Upper lobe of left lung (tissue), 6 donors: ENCODE data around the gene KCTD19. TPM values are rescaled to one million over a fixed set of nuclear protein-coding genes. Genes with fewer than 3 reads are reported as not detected.
A peak's percentile ranks its signal among the peaks of the same experiment; 100 is the strongest.

Experiments
- ATAC-seq, 2 donors: fragments of 200-7000 bp; cut with Tn5 transposase; one replicate each; pipeline ENCODE4 v1.9.1; 2022; ENCODE audit warnings: mild to moderate bottlenecking in 2 of 2, moderate library complexity in 2 of 2; ENCODE audit not compliant: low FRiP score in 2 of 2
- DNase-seq, 2 donors: peaks; one replicate each; pipeline ENCODE4 v3.0.0-alpha.2; 2019 to 2020
- H3K27ac ChIP-seq, 4 donors: fragments of 200-600 bp; sonication (generic); one replicate each; pipeline ENCODE4 v1.5.1; 2016 to 2019
- H3K27me3 ChIP-seq, 4 donors: fragments of 200-600 bp; sonication (generic); one replicate each; pipeline ENCODE4 v1.5.1; 2017 to 2019
- H3K36me3 ChIP-seq, 4 donors: fragments of 200-600 bp; sonication (generic); one replicate each; pipeline ENCODE4 v1.5.1; 2016 to 2019
- H3K4me1 ChIP-seq, 4 donors: fragments of 200-600 bp; sonication (generic); one replicate each; pipeline ENCODE4 v1.5.1; 2018 to 2019
- H3K4me3 ChIP-seq, 4 donors: fragments of 200-600 bp; sonication (generic); one replicate each; pipeline ENCODE4 v1.5.1; 2017 to 2019; ENCODE audit warnings: mild to moderate bottlenecking in 2 of 4, moderate library complexity in 1 of 4
- H3K9me3 ChIP-seq, 4 donors: fragments of 200-600 bp; sonication (generic); one replicate each; pipeline ENCODE4 v1.5.1; 2018 to 2019
- EP300 ChIP-seq, 4 donors: sonication (generic); formaldehyde crosslinking; IDR thresholded peaks; one replicate each; pipeline ENCODE4 v1.5.1; 2017; ENCODE audit warnings: antibody characterized with exemption in 4 of 4, control low read depth in 2 of 4
- POLR2A ChIP-seq, 4 donors: fragments of 450-650 bp; IDR thresholded peaks; one replicate each; pipeline ENCODE4 v1.5.1; 2016 to 2017; ENCODE audit warnings: antibody characterized with exemption in 4 of 4, mild to moderate bottlenecking in 2 of 4
- POLR2AphosphoS5 ChIP-seq, 2 donors: sonication (generic); formaldehyde crosslinking; IDR thresholded peaks; one replicate each; pipeline ENCODE4 v1.5.1; 2017; ENCODE audit warnings: antibody characterized with exemption in 2 of 2
- WGBS, 2 donors: methylation state at CpG; one replicate each; pipeline ENCODE4 v1.1.5; 2017 to 2018; 5-methylcytosine and 5-hydroxymethylcytosine counted together
- total RNA-seq, 6 donors: library from RNA; depleted of rRNA in 4 of 6; stranded (reverse); fragments of >200 nt in 4 of 6; gene quantifications; one replicate each; pipeline versions ENCODE4 v1.1.0 to v1.2.1, GENCODE V29; 2016 to 2021
- TF ChIP-seq, protein P1 (sequence below), 6 experiments: fragments of 450-650 bp in 4 of 6; fragments of 200-600 bp in 2 of 6; sonication (generic) in 2 of 6; IDR thresholded peaks; one replicate each; pipeline ENCODE4 v1.5.1; 2016 to 2019; ENCODE audit warnings: antibody characterized with exemption in 6 of 6
- donor health status: DM: no; HTN: no; CAD: no; lungs with moderate emphysema.
- donor health status: DM: no; HTN: yes; CAD: no; lungs with severe emphysema.

Gene KCTD19
- total RNA-seq, 6 donors from 2014 or later = under 0.01 to 0.31 (median 0.17) TPM; not detected in 3

DNA sequence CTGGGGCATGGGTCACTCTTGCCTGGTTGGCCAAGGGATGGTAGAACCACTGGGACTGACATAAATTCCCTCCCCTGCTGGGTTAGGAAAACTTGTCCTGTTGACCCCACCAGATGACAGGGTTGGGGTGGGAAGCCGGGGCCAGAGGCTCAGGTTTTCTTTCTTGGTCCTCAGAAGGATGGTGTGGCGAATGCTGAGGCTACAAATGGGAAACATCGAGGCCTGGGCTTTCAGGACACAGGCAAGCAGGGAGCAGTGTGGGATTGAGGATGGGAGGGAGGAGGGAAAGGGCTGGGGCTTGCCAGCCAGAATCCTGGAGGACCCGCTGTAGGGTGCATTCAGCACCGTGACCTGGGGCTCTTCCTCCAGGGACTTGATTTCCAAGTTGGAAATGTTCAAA lies 61.7 kb downstream of the KCTD19 start:
- Histone ChIP-seq H3K27ac (no peak overlapping the region), H3K36me3 (no peaks in the 10 kb centered on the region), H3K4me1 (peaks cover 0 to 5% (median 0%) of the 10 kb centered on the region in 4 donors), H3K9me3 (no peaks in the 10 kb centered on the region), H3K27me3 (no peaks in the 10 kb centered on the region), H3K4me3 (no peak overlapping the region)
- TF ChIP-seq, protein P1, sequence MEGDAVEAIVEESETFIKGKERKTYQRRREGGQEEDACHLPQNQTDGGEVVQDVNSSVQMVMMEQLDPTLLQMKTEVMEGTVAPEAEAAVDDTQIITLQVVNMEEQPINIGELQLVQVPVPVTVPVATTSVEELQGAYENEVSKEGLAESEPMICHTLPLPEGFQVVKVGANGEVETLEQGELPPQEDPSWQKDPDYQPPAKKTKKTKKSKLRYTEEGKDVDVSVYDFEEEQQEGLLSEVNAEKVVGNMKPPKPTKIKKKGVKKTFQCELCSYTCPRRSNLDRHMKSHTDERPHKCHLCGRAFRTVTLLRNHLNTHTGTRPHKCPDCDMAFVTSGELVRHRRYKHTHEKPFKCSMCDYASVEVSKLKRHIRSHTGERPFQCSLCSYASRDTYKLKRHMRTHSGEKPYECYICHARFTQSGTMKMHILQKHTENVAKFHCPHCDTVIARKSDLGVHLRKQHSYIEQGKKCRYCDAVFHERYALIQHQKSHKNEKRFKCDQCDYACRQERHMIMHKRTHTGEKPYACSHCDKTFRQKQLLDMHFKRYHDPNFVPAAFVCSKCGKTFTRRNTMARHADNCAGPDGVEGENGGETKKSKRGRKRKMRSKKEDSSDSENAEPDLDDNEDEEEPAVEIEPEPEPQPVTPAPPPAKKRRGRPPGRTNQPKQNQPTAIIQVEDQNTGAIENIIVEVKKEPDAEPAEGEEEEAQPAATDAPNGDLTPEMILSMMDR (IDR thresholded peaks at IDR 0.05) = no peak
- TF ChIP-seq EP300 (IDR thresholded peaks at IDR 0.05) = no peak
- no peak for TF ChIP-seq POLR2A (IDR thresholded peaks at IDR 0.05)
- TF ChIP-seq POLR2AphosphoS5 (IDR thresholded peaks at IDR 0.05) = no peak
- DNase-seq = no peak
- WGBS, 2 donors = 85 to 90% methylated on average over 5 of the region's 5 CpGs
- no peak for ATAC-seq

- no peaks in the 10 kb centered on the region for H3K36me3 ChIP-seq
- H3K27me3 ChIP-seq = no peaks in the 10 kb centered on the region
- no peak for ATAC-seq
- no peak for DNase-seq
- H3K9me3 ChIP-seq = no peaks in the 10 kb centered on the region
- 85 to 100% methylated on average over 1 to 9 of the region's 9 CpGs for WGBS, 2 donors
- H3K27ac ChIP-seq = no peak overlapping the region
- TF ChIP-seq EP300 (IDR thresholded peaks at IDR 0.05) = no peak
- TF ChIP-seq POLR2A (IDR thresholded peaks at IDR 0.05) = no peak
- TF ChIP-seq, protein P1 (IDR thresholded peaks at IDR 0.05) = no peak
- TF ChIP-seq POLR2AphosphoS5 (IDR thresholded peaks at IDR 0.05) = no peak
- H3K4me1 ChIP-seq = peaks cover 0 to 5% (median 0%) of the 10 kb centered on the region in 4 donors
- H3K4me3 ChIP-seq = no peak overlapping the region
Measured at GRCh38 chr16:67264277-67264676, 62.3 kb downstream of the KCTD19 start.

- Histone ChIP-seq H3K36me3 (no peaks in the 10 kb centered on the region), H3K9me3 (no peaks in the 10 kb centered on the region), H3K27me3 (no peaks in the 10 kb centered on the region), H3K27ac (no peak overlapping the region), H3K4me3 (no peak overlapping the region), H3K4me1 (no peaks in the 10 kb centered on the region)
- TF ChIP-seq POLR2AphosphoS5 (IDR thresholded peaks at IDR 0.05) (no peak), POLR2A (IDR thresholded peaks at IDR 0.05) (no peak), EP300 (IDR thresholded peaks at IDR 0.05) (no peak)
- TF ChIP-seq, protein P1 (IDR thresholded peaks at IDR 0.05) = no peak
- 91 to 96% methylated on average over 3 of the region's 3 CpGs for WGBS, 2 donors
- ATAC-seq (no peak), DNase-seq (no peak)
Measured at GRCh38 chr16:67263201-67263600, 63.3 kb downstream of the KCTD19 start.

DNA sequence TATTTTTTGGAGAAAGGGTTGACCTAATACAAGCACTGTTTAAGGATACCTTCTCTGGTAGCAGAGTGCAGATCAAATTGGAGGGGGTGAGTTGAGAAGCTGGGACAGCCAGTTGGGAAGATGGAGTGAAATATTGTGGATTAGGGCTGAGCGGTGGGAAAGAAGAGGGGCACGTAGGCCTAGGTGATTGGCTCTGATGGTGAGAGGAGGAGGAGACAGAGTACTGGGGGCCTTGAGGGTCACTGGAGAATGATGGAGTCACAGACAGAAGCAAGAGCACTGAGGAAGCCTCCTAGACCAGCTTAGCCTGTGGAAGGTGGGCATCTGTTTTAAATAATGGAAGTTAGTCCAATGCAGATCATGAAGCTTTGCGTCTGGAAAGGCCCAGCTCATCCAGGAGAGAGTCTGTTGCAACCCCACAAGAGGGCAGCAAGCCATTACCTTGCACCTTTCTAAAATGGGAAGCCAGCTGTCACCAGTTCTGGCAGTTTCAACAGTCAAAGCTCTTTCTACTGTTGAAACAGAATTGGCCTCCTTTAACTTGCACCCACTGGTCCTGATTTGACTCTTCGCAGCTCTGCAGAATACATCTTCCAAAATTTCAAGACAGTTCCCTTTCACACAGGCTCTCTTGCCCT lies 66.0 kb downstream of the KCTD19 start:
- H3K9me3 ChIP-seq = no peaks in the 10 kb centered on the region
- no peak overlapping the region for H3K27ac ChIP-seq
- ATAC-seq = peak in 1 of 2 donors; percentile 45
- no peaks in the 10 kb centered on the region for H3K36me3 ChIP-seq
- WGBS, 2 donors = 65 to 80% methylated on average over 4 of the region's 4 CpGs
- DNase-seq = peak in 1 of 2 donors; percentile 56
- TF ChIP-seq, protein P1 (IDR thresholded peaks at IDR 0.05) = peak in 5 of 6 experiments; percentile 21 to 53 (median 25)
- TF ChIP-seq POLR2A (IDR thresholded peaks at IDR 0.05) = no peak
- no peak for TF ChIP-seq EP300 (IDR thresholded peaks at IDR 0.05)
- TF ChIP-seq POLR2AphosphoS5 (IDR thresholded peaks at IDR 0.05) = no peak
- H3K4me3 ChIP-seq = no peak overlapping the region
- no peaks in the 10 kb centered on the region for H3K4me1 ChIP-seq
- no peaks in the 10 kb centered on the region for H3K27me3 ChIP-seq

- TF ChIP-seq, protein P1 (IDR thresholded peaks at IDR 0.05) = no peak
- TF ChIP-seq POLR2AphosphoS5 (IDR thresholded peaks at IDR 0.05) (no peak), POLR2A (IDR thresholded peaks at IDR 0.05) (no peak), EP300 (IDR thresholded peaks at IDR 0.05) (no peak)
- Histone ChIP-seq H3K4me3 (no peak overlapping the region), H3K4me1 (no peaks in the 10 kb centered on the region), H3K36me3 (no peaks in the 10 kb centered on the region), H3K9me3 (no peaks in the 10 kb centered on the region), H3K27ac (no peak overlapping the region), H3K27me3 (no peaks in the 10 kb centered on the region)
- no peak for ATAC-seq
- 94% methylated on average over 12 of the region's 12 CpGs for WGBS, 2 donors
- DNase-seq = no peak
Measured at GRCh38 chr16:67259705-67260104, 66.8 kb downstream of the KCTD19 start.
